Gastroesophageal sphincter (tissue), 4 donors: ENCODE measurements around the gene PALMD. TPM values are rescaled to one million over a fixed set of nuclear protein-coding genes. Genes with fewer than 3 reads are reported as not detected.

Experiments
- ATAC-seq: fragments of 150-250 bp; one replicate; pipeline ENCODE4 v1.9.1; 2016; ENCODE audit warnings: mild to moderate bottlenecking, moderate library complexity
- H3K27ac ChIP-seq, 4 donors: fragments of 200-600 bp; sonication (generic) in 3 of 4; 1 replicate in 3 of 4; 2 replicates in 1 of 4; pipeline ENCODE4 v1.5.1; 2016 to 2019
- H3K27me3 ChIP-seq: fragments of 200-600 bp; sonication (generic); one replicate; pipeline ENCODE4 v1.5.1; 2019
- H3K36me3 ChIP-seq, 2 donors: fragments of 200-600 bp; sonication (generic); one replicate each; pipeline ENCODE4 v1.5.1; 2019; ENCODE audit warnings: control low read depth in 1 of 2
- H3K4me1 ChIP-seq, 3 donors: fragments of 200-600 bp; sonication (generic); 1 replicate in 2 of 3; 2 replicates in 1 of 3; pipeline ENCODE4 v1.5.1; 2016 to 2019; ENCODE audit warnings: control low read depth in 2 of 3
- H3K4me3 ChIP-seq, 2 donors: fragments of 200-600 bp; sonication (generic); one replicate each; pipeline ENCODE4 v1.5.1; 2019; ENCODE audit warnings: mild to moderate bottlenecking in 1 of 2, moderate library complexity in 1 of 2
- H3K9me3 ChIP-seq, 3 donors: fragments of 200-600 bp; sonication (generic); one replicate each; pipeline ENCODE4 v1.5.1; 2017 to 2019; ENCODE audit warnings: control low read depth in 2 of 3
- CTCF ChIP-seq, 4 experiments: fragments of 200-600 bp in 2 of 4; fragments of 450-650 bp in 2 of 4; sonication (generic) in 1 of 4; IDR thresholded peaks; one replicate each; pipeline ENCODE4 v1.5.1; 2017 to 2019; ENCODE audit warnings: antibody characterized with exemption in 4 of 4, mild to moderate bottlenecking in 2 of 4, moderate library complexity in 2 of 4
- EP300 ChIP-seq: sonication (generic); formaldehyde crosslinking; IDR thresholded peaks from one replicate; pipeline ENCODE4 v1.6.1; 2017; ENCODE audit warnings: antibody characterized with exemption, mild to moderate bottlenecking
- POLR2A ChIP-seq, 2 donors: fragments of 450-650 bp; IDR thresholded peaks; one replicate each; pipeline ENCODE4 v1.6.1; 2017; ENCODE audit warnings: antibody characterized with exemption in 2 of 2, mild to moderate bottlenecking in 2 of 2, moderate library complexity in 1 of 2
- POLR2AphosphoS5 ChIP-seq: sonication (generic); formaldehyde crosslinking; IDR thresholded peaks from one replicate; pipeline ENCODE4 v1.6.1; 2017; ENCODE audit warnings: antibody characterized with exemption
- WGBS, 2 donors: methylation state at CpG; one replicate each; pipeline ENCODE4 v1.1.5; 2018; ENCODE audit warnings: low coverage in 1 of 2; 5-methylcytosine and 5-hydroxymethylcytosine counted together
- total RNA-seq, 4 donors: library from RNA; depleted of rRNA; stranded (reverse); fragments of >200 nt; gene quantifications; one replicate each; pipeline ENCODE4 v1.1.0, GENCODE V29; 2016

PALMD gene
- total RNA-seq, 4 donors from 2014 or later = 11.7 to 46.7 (median 23.8) TPM

GRCh38 chr1:99661780-99662179 is 15.9 kb downstream of the PALMD start:
- no peaks in the 10 kb centered on the region for H3K36me3 ChIP-seq
- H3K27me3 ChIP-seq = no peaks in the 10 kb centered on the region
- H3K27ac ChIP-seq = peak overlapping the region; percentile 56 to 65 (median 60)
- no peaks in the 10 kb centered on the region for H3K9me3 ChIP-seq
- peaks cover 3 to 48% (median 19%) of the 10 kb centered on the region in 3 donors for H3K4me1 ChIP-seq
- H3K4me3 ChIP-seq = no peak overlapping the region
- TF ChIP-seq CTCF (IDR thresholded peaks at IDR 0.05) (no peak), POLR2AphosphoS5 (no peak), EP300 (no peak), POLR2A (IDR thresholded peaks at IDR 0.05) (no peak)
- ATAC-seq = no peak
- WGBS, 2 donors = 68 to 83% methylated on average over 2 to 3 of the region's 3 CpGs

- ATAC-seq = peak; percentile 90
- Histone ChIP-seq H3K9me3 (no peaks in the 10 kb centered on the region), H3K27ac (peak overlapping the region in 3 of 4 donors; percentile 59 to 74 (median 60)), H3K4me1 (peaks cover 3 to 48% (median 19%) of the 10 kb centered on the region in 3 donors), H3K36me3 (peaks cover 0 to 3% of the 10 kb centered on the region in 2 donors), H3K27me3 (no peaks in the 10 kb centered on the region), H3K4me3 (no peak overlapping the region)
- 16 to 24% methylated on average over 3 of the region's 3 CpGs for WGBS, 2 donors
- TF ChIP-seq CTCF (IDR thresholded peaks at IDR 0.05) (no peak), POLR2AphosphoS5 (peak; percentile 85)
Observed at GRCh38 chr1:99662539-99663080, 16.7 kb downstream of the PALMD start.

- H3K4me3 ChIP-seq = no peak overlapping the region
- no peak for TF ChIP-seq CTCF (IDR thresholded peaks at IDR 0.05)
- TF ChIP-seq EP300 = no peak
- no peak for TF ChIP-seq POLR2AphosphoS5
- no peak for TF ChIP-seq POLR2A (IDR thresholded peaks at IDR 0.05)
- H3K36me3 ChIP-seq = peaks cover 0 to 11% of the 10 kb centered on the region in 2 donors
- peaks cover 3 to 48% (median 19%) of the 10 kb centered on the region in 3 donors for H3K4me1 ChIP-seq
- 81 to 94% methylated on average over 2 of the region's 2 CpGs for WGBS, 2 donors
- H3K27ac ChIP-seq = peak overlapping the region in 3 of 4 donors; percentile 59 to 74 (median 60)
- H3K27me3 ChIP-seq = no peaks in the 10 kb centered on the region
- H3K9me3 ChIP-seq = no peaks in the 10 kb centered on the region
- ATAC-seq = no peak
Observed at GRCh38 chr1:99663501-99663900, 17.6 kb downstream of the PALMD start.

GRCh38 chr1:99665212-99665611 is 19.3 kb downstream of the PALMD start:
- H3K4me1 ChIP-seq = peaks cover 3 to 36% (median 16%) of the 10 kb centered on the region in 3 donors
- H3K27me3 ChIP-seq = no peaks in the 10 kb centered on the region
- H3K9me3 ChIP-seq = no peaks in the 10 kb centered on the region
- peaks cover 0 to 24% of the 10 kb centered on the region in 2 donors for H3K36me3 ChIP-seq
- no peak overlapping the region for H3K4me3 ChIP-seq
- 92 to 100% methylated on average over 1 of the region's 1 CpG for WGBS, 2 donors
- TF ChIP-seq POLR2AphosphoS5 (no peak), POLR2A (IDR thresholded peaks at IDR 0.05) (no peak)
- H3K27ac ChIP-seq = no peak overlapping the region
- ATAC-seq = no peak

GRCh38 chr1:99669376-99669775 is 23.5 kb downstream of the PALMD start:
- H3K4me1 ChIP-seq = peaks cover 3 to 39% (median 7%) of the 10 kb centered on the region in 3 donors
- no peak overlapping the region for H3K4me3 ChIP-seq
- no peaks in the 10 kb centered on the region for H3K9me3 ChIP-seq
- WGBS, 2 donors = 66 to 91% methylated on average over 3 to 4 of the region's 4 CpGs
- H3K36me3 ChIP-seq = peaks cover 0 to 24% of the 10 kb centered on the region in 2 donors
- TF ChIP-seq CTCF (IDR thresholded peaks at IDR 0.05) (no peak), POLR2AphosphoS5 (no peak), EP300 (no peak), POLR2A (IDR thresholded peaks at IDR 0.05) (no peak)
- no peaks in the 10 kb centered on the region for H3K27me3 ChIP-seq
- H3K27ac ChIP-seq = no peak overlapping the region
- ATAC-seq = no peak
